COLO668 (cell line): Measurements from ENCODE around the gene SDK1.
"Not testable (repeated sequence)": the region's sequence is repeated elsewhere in the genome, so short reads cannot be mapped to it uniquely, and the experiment has no call there.

Source experiments
- DNase-seq: peaks from one replicate; lab custom pipeline; 2025; ENCODE audit not compliant: unreplicated experiment; lab: John Stamatoyannopoulos, UW

The SDK1 gene

GRCh38 chr7:4308205-4308590 lies 1007.1 kb downstream of the SDK1 start:
- DNase-seq, result no peak

- not testable (repeated sequence) for DNase-seq
Measured at GRCh38 chr7:4313911-4314310, 1012.9 kb downstream of the SDK1 start.

- DNase-seq, result not testable (repeated sequence)
Measured at GRCh38 chr7:4314316-4314715, 1013.3 kb downstream of the SDK1 start.
